GM18508 (cell line): Measurements from ENCODE around the gene PIWIL1.

Experiments
- ATAC-seq: cut with Tn5 transposase; IDR thresholded peaks from one replicate; pipeline ENCODE4 v1.9.1; 2021; ENCODE audit warnings: moderate number of reproducible peaks; ENCODE audit not compliant: insufficient read depth, unreplicated experiment

The PIWIL1 gene

DNA sequence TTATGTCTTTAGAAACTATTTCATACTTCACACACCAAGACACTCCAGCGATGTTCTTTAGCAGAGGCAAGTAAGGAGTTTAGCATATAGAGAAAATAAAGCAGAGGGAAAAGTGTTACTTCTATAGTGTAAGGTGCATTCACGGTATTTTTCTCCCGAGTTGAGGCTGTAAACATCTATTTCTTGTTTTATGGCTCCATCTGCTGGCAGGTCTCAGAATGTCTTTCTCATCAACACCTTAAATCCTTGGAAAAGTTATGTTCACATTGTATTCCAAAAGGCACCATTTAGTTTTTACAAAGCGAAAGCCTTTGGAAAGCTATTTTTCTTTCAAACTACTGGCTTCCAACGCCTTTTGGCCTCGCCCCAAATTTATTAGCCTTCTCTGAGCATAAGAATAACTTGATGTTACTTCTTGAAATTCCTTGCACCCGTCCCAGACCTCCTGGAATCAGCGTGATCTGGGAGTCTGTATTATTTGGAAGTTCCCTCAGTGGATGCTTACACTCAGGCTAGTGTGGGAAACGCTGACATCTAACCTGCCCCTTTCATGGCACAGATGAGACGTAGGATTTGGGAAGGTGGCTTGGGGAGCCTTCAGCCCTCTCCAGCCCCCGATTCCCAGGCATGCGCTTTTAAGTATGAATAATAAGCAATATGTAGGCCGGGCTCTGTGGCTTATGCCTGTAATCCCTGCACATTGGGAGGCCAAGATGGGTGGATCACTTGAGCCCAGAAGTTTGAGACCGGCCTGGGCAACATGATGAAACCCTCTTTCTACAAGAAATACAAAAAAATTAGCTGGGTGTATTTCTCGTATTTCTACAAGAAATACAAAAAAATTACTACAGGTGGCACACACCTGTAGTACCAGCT lies 1.9 kb upstream of the PIWIL1 start:
- ATAC-seq, result no peak

DNA sequence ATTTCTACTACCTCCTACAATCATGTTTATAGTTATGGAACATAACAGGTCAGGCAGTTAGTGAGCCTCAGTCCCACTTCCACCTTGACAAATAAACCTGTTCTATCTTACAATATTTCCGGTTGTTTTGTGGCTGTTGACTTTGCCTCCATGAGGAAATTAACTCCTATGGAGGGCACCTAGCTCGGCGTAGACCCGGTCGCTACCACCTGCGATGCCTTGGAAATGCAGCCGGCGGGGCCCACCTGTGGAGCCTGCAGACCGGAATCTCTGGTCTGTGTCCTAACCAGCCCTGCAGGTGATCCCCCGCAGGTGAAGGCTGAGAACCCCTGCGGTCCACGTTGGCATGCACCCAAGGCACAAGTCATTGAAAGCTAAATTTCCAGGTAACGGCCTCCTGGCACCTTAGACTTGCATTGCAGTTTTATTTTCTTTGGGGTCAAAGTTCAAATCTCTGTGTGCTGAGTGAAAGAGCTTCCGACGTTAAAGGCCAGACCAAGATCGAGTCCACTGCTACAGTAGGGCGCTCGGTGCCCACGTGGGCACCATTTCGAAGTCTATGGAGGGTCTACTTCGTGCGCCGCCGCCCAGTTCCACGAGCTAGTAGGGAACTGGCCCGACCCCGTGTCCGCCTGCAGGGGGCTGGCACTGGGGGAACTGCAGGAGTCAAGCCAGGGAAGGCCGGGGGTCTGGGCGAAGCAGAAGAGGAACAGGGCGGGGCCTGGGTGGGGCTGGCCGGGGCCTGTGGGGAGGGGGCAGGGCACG lies 782 bp upstream of the PIWIL1 start:
- ATAC-seq, result no peak

GRCh38 chr12:130338794-130339601 lies 1.3 kb downstream of the PIWIL1 start:
- ATAC-seq, result no peak

- ATAC-seq, result no peak
Measured at GRCh38 chr12:130339951-130340350, 2.3 kb downstream of the PIWIL1 start.

- ATAC-seq, result no peak
Measured at GRCh38 chr12:130342442-130342841, 4.8 kb downstream of the PIWIL1 start.

DNA sequence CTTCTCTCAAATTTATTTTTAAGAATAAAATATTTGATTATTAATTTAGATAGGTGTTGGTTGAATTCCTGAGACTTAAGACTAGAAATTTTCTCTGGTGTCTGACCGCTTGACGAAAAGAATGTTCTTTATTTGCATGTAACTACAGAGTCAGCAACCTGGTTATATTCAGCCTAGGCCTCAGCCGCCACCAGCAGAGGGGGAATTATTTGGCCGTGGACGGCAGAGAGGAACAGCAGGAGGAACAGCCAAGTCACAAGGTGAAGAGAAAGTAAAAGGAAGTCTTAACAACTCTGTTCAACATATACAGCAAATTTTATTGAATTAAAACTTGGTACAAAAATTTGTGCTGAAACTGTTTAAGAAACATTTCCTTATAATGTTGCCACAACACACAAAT lies 5.2 kb downstream of the PIWIL1 start:
- no peak for ATAC-seq

DNA sequence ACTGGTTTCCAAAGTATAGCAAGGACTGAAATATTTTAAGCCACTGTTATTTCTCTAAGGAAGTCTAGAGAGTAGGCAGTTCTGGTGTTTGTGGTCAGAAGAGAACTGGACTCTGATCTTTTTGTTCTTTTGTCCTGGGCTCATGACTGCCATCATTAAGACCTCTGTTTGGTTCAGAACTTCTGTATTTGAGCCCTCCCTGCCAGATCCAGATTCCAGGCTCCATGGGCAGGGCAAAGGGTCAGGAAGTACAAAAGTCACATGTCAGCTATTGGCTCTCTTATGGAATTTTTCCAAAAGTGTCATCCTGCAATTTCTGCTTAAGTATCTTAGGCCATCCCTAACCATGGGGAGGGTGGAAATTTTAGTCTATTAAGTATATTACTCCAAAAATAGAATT lies 6.8 kb downstream of the PIWIL1 start:
- no peak for ATAC-seq

DNA sequence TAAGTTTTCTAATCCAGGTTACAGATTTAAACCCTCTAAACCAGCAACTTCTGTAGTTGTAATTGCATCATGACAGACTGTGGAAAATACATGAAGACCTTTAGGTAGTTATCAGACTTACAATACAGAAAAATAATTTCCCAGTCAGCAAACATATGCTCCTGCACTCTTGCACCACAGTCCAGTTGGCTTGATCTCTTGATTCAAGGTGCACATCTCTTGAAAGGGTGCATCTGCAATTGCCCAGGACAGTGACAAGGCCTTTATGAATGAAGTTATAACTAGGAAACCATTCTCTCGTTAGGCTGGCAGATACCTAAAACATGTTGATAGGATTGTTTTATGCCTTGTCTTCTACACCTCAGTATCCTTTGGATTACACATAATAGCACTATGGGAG lies 7.6 kb downstream of the PIWIL1 start:
- no peak for ATAC-seq

- ATAC-seq, result no peak
Measured at GRCh38 chr12:130347588-130347987, 9.9 kb downstream of the PIWIL1 start.

DNA sequence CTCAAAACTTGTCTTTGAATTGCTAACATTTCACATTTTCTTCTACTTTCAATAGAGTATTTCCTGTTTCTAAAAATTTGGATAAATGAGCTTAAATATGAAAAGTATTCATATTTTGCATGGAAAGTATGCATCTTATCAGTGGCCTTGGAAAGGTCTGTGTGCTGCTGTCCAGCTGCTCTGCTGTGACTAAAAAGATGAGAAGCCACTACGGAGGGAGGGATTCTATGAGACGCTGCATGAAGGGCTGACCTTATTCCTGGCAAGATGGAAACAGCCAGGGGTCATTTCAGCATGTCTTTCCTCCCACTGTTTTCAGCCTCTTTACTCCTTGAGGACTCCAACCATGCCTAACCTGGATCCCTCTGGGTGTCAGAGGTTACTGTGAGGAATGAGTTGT lies 13.0 kb downstream of the PIWIL1 start:
- no peak for ATAC-seq

DNA sequence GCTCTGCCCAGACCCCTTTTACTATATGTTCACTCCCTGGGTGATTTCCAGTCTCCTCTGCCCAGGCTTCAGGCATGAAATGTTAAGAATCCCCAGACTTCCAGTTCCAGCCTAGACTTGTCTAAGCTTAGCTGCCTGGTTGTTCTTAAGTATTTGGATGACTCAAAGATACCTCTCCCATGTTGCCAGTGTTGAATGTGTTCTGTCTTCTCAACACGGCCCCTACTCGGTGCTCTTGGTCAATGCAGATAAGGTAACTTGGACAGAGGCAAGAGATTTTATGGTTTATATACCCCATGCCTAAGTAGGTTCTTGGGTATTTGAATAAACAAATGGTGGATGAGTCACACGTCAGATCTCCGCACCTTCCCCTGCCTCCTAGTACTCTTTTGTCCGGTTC lies 13.6 kb downstream of the PIWIL1 start:
- no peak for ATAC-seq

DNA sequence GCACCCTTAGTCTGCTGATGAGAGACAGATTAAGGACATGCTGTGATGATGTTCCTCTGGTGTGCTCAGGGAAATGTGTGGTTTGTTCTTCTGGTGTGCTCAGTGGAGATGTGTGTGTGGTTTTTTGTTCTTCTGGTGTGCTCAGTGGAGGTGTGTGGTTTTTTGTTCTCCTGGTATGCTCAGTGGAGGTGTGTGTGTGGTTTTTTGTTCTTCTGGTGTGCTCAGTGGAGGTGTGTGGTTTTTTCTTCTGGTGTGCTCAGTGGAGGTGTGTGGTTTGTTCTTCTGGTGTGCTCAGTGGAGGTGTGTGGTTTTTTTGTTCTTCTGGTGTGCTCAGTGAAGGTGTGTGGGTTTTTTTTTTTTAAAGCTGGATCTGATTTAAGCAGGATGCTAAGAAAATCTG lies 15.4 kb downstream of the PIWIL1 start:
- no peak for ATAC-seq

- no peak for ATAC-seq
Measured at GRCh38 chr12:130354407-130354806, 16.7 kb downstream of the PIWIL1 start.

- ATAC-seq, result no peak
Measured at GRCh38 chr12:130356222-130356621, 18.5 kb downstream of the PIWIL1 start.

DNA sequence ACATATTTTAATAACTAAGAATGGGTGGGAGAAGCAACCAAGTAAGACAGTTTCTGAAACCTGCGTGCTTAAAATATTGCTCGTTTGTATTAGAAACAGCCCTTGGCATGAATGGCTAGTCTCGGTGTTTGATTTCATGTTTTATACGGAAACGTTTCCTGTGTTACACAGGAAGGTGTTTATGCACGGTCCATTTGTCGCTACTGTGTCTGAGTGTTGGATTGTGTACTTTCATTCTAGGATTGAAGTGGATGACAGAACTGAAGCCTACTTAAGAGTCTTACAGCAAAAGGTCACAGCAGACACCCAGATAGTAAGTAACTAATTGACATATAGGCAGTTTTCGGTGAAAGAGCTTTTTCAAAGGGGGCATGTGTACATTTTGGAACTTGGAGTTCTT lies 19.6 kb downstream of the PIWIL1 start:
- ATAC-seq, result no peak

GRCh38 chr12:130357729-130358330 lies 20.1 kb downstream of the PIWIL1 start:
- no peak for ATAC-seq

DNA sequence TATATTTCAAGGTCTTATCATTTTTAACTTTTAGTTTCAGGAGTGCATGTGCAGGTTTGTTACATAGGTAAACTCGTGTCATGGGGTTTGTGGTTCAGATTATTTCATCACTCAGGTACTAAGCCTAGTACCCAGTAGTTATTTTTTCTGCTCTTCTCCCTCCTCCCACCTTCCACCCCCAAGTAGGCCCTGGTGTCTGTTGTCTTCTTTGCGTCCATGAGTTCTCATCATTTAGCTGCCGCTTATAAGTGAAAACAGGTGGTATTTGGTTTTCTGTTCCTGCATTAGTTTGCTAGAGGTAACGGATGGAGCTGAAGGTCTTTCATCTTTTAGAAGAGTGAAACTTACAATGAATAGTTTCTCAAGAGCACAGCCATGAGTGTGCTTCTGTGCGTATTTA lies 24.4 kb downstream of the PIWIL1 start:
- ATAC-seq, result no peak

DNA sequence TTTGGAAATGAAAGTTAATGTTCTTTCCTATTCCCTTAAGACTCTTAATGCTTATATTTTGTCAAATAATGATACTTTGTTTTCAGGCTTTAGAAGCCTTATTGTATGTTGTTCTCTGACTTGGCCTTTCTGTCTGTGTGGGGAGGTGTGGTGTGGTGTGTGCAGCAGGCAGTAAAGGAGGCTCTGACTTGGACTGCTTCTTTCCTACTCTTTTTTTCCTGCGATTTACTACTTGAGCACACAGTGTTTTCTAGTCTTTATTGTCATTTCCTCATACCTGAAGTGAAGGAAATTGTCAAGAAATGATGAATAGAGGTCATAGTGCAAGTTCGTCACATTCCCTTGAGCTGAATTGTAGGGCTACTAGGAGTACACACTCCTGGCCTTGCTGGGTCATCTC lies 26.9 kb downstream of the PIWIL1 start:
- no peak for ATAC-seq

DNA sequence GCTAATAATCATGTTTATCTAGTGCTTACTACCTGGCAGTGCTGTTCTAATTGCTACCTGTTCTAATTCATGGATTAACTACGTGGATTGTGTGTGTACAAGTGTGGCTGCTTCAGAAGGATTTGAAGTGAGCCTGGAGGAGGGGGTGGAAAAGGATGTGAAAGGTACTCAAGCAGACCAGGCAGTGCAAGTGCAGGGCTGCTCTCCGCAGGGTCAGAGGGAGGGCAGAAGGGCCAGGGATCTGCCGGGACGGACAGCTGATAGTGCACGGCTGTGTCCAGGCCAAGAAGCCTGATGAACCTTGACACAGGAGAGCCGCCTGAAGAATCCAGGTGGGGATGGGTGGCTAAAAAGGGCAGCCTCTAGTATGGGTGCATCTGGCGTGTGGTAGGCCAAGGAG lies 28.5 kb downstream of the PIWIL1 start:
- ATAC-seq, result no peak

DNA sequence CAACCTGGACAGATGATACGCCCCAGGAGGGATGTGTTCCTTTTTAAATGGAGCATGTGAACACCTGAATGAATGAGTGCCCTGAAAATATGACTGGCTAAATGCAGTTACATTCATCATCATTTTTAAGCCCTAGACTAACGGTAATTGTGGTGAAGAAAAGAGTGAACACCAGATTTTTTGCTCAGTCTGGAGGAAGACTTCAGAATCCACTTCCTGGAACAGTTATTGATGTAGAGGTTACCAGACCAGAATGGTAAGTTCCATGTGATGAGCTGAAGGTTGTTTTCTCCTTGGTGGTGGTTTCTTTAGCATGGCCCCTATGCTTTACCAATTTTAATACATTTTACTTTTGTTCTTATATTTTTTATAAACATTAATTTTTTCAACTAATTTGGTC lies 29.3 kb downstream of the PIWIL1 start:
- no peak for ATAC-seq
